ENCODE measurements around the gene SNX5. TPM values are rescaled to one million over a fixed set of nuclear protein-coding genes. Genes with fewer than 3 reads are reported as not detected.

Gene SNX5
- total and polyA plus RNA-seq, 2 of the 13 experiments (the other 11 are each of a cell fraction or from before 2014, with no cell fraction given): 664 to 1,040 TPM

DNA sequence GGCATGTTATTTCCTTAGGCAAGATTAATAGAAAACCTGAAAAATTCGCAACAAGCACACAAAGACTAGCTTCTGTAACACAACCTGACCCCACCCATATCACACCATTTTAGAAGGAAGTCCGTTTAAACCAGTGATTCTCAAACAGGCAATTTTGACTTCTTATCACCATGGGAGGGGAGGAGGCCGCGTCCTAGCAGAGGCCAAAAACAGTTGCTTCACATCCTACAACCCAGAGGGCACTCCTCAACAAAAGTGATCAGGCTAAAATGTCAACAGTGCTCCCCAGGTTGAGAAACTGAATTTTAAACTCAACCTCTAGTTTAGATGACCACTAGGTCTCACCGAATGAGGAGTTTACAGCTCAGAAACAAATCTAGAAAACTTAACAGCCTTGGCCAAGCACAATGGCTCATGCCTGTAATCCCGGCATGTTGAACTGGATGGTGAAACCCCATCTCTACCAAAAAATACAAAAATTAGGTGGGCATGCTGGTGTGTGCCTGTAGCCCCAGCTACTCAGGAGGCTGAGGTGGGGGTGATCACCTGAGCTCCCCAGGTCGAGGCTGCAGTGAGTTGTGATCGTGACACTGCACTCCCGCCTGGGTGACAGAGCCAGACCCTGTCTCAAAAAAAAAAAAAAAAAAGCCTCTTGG, 3.4 kb downstream of the SNX5 start (continued):
- 0 out of 2 replicates have a peak, but pooled peaks have one; percentile 40 for TF ChIP-seq ZNF503 (CRISPR knock-in tag; IDR thresholded peaks at IDR 0.05)
- 0 out of 2 replicates have a peak, but pooled peaks have one; percentile 70 for TF ChIP-seq GLI4 (CRISPR knock-in tag; IDR thresholded peaks at IDR 0.05; ENCODE audit: borderline replicate concordance)
- no peak for TF ChIP-seq ZNF207 (IDR thresholded peaks at IDR 0.05; ENCODE audit: borderline replicate concordance)
- TF ChIP-seq, protein P1, sequence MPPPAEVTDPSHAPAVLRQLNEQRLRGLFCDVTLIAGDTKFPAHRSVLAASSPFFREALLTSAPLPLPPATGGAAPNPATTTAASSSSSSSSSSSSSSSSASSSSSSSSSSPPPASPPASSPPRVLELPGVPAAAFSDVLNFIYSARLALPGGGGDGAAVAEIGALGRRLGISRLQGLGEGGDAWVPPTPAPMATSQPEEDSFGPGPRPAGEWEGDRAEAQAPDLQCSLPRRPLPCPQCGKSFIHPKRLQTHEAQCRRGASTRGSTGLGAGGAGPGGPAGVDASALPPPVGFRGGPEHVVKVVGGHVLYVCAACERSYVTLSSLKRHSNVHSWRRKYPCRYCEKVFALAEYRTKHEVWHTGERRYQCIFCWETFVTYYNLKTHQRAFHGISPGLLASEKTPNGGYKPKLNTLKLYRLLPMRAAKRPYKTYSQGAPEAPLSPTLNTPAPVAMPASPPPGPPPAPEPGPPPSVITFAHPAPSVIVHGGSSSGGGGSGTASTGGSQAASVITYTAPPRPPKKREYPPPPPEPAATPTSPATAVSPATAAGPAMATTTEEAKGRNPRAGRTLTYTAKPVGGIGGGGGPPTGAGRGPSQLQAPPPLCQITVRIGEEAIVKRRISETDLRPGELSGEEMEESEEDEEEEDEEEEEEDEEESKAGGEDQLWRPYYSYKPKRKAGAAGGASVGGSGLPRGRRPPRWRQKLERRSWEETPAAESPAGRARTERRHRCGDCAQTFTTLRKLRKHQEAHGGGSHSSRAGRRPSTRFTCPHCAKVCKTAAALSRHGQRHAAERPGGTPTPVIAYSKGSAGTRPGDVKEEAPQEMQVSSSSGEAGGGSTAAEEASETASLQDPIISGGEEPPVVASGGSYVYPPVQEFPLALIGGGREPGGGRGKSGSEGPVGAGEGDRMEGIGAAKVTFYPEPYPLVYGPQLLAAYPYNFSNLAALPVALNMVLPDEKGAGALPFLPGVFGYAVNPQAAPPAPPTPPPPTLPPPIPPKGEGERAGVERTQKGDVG (CRISPR knock-in tag; IDR thresholded peaks at IDR 0.05; ENCODE audit: borderline replicate concordance): no peak
- 0 out of 2 replicates have a peak, but pooled peaks have one; percentile 10 for TF ChIP-seq ZFYVE20 (CRISPR knock-in tag; IDR thresholded peaks at IDR 0.05; ENCODE audit: borderline replicate concordance, low read depth)
- no peak for TF ChIP-seq HINFP (CRISPR knock-in tag; IDR thresholded peaks at IDR 0.05; ENCODE audit: low read depth)
- TF ChIP-seq RORA (CRISPR knock-in tag; IDR thresholded peaks at IDR 0.05): no peak
- no peak for TF ChIP-seq ZBTB3 (CRISPR knock-in tag; IDR thresholded peaks at IDR 0.05; ENCODE audit: borderline replicate concordance, low read depth)
- TF ChIP-seq ZNF562 (CRISPR knock-in tag; IDR thresholded peaks at IDR 0.05; ENCODE audit: borderline replicate concordance): no peak
- TF ChIP-seq ZNF577 (CRISPR knock-in tag; IDR thresholded peaks at IDR 0.05; ENCODE audit: borderline replicate concordance, low read depth): no peak
- TF ChIP-seq, protein P2, sequence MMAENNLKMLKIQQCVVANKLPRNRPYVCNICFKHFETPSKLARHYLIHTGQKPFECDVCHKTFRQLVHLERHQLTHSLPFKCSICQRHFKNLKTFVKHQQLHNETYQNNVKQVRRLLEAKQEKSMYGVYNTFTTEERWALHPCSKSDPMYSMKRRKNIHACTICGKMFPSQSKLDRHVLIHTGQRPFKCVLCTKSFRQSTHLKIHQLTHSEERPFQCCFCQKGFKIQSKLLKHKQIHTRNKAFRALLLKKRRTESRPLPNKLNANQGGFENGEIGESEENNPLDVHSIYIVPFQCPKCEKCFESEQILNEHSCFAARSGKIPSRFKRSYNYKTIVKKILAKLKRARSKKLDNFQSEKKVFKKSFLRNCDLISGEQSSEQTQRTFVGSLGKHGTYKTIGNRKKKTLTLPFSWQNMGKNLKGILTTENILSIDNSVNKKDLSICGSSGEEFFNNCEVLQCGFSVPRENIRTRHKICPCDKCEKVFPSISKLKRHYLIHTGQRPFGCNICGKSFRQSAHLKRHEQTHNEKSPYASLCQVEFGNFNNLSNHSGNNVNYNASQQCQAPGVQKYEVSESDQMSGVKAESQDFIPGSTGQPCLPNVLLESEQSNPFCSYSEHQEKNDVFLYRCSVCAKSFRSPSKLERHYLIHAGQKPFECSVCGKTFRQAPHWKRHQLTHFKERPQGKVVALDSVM (CRISPR knock-in tag; IDR thresholded peaks at IDR 0.05): peak; percentile 82
- TF ChIP-seq PRDM10 (CRISPR knock-in tag; IDR thresholded peaks at IDR 0.05; ENCODE audit: low read depth): no peak
- TF ChIP-seq PAWR (CRISPR knock-in tag; IDR thresholded peaks at IDR 0.05; ENCODE audit: borderline replicate concordance): 0 out of 2 replicates have a peak, but pooled peaks have one; percentile 22
